NCI-H1436 treated with DMSO at 0.1 percent for 48 hours (cell line): ENCODE results near the gene PIP4P1.

Experiments used
- DNase-seq: peaks from one replicate; lab custom pipeline; 2025; lab: John Stamatoyannopoulos, UW

The PIP4P1 gene

DNA sequence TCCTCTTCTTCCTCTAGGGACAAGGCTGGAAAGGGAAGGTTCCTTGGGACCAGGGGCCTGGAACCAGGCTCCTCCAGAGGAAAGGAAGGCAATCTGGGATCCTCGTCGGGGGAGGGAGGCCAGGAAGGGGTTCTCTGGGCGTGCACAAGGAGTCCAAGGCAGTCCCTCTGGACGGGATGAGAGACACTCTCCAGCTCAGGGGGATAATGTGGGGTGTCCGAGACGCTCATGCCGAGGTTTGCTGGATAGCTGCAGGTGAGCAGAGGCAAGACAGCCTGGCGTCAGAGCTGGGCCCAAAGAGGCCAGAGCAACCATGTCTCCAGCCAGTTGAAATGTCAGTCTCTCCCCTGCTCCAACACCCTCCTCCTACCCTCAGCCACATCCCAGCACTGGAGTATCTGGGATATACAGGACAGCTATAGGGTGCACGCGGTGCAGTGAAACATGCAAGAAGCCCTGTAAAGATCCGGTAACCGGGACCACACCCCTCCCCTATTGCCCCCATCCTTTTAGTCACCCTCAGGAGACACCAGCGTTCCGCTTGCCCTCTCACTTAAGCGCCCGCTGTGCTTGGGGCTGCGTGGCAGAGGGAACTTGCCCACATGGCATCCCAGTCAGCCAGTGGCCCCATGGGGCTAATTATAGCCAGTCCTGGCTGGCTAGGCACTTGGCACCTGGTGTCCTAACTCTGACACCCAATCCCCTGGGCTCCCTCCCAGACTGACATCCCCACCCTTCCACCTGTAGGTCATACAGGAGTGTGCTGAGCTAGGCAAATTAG is 25.5 kb downstream of the PIP4P1 start, which contains the start of gene KLHL33:
TSS of gene KLHL33 (minus strand) at position 585 of the 781 bp plus-strand sequence. CDS start at position 230, 355 bp downstream.
- DNase-seq, result no peak

DNA sequence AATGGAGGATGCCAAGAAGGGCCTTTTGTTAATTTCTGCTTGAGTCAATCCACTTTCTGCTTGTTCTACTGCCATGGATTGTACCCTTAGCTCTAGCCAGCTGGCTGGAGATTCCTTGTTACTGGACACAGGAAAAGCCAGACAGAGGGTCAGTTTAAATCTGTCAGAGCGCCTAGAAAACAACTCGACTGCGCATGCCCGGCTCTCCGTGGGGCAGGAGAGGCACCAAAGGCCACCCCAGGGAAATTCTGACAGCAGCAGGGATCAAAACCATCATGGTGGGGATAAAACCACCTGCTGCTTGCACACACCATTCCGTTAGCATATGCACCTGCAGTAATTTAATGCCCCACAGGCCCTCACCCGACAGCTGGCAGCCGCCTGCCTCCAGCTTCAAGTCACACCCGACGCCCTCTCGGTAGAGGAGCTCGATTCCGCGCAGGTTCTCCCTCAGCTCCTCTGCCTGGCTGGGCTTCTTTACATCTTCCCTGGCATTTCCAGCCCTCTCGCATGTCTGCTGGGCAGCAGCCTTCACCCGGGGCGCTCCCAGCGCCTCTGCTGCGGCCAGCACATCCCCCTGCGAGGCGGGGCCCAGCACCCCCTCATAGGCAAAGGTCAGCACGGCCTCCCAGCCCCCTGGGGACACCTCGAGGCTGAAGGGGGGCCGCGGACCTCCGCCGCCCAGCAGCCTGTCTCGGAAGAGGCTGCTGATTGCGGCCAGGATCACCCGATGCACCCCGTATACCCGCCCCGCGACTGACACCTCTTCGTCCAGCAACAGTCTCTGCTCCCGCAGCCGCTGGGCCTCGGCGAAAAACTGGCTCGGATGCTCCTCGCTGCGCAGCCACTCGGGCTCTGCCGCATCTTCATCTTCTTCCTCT is 26.3 kb downstream of the PIP4P1 start:
- no peak for DNase-seq

DNA sequence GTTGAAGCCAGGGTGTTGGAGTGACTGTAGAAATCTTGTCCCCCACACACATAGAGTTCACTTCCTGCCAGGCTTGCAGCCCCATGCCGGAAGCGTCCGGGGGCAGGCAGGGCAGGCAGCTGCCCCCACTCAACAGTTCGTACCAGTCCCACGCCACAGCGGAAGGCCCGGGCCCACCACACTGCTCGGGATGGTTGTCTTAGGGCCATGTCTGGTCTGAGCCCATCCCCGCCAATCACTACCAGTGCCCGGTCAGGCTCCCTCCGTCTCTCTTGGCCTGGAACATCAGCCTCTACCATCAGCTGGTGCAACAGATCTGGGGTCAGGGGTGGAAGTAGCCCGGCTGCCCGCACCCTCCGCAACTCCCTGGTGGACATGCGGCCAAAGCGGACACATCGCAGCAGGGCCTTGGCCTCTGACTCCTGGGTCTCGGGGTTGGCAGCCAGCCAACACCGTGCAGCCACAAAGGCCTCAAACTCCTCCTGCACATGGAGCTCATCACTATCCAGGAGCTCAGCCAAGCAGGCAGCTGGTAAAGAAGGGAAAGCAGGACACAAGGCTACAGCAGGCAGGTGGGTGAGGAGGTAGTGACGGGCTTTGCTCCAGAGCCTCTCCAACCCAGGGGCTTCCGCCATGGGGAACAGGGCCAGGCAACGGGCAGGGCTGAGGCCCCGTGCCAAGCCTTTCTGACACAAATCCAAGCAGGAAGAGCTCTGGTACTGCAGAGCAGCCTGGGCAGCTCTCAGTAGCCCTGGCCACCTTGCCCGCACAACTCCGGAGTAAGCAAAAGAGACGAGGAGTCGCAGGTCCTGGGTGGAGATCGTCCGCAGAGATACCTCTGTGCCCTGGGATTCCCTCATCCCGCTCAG is 31.2 kb downstream of the PIP4P1 start:
- DNase-seq, result no peak

DNA sequence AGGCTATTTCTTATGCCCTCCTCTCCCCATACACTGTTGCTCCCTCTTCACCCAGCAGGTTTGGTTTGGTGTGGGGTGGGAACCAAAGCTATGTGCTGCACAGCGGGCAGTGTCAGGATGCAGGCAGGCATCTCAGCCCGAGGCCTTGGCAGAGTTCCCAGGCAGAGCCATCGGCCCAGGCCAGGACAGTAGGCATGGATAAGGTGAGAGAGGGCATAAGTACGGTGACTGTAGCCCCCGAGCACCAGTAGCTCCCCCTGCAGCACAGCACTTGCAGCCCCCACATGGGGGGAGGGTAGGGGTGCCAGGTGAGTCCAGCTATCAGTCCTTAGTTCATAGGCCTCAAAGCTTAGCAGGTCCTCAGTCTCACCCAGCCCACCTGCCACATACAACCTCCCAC is 32.4 kb downstream of the PIP4P1 start:
- no peak for DNase-seq

DNA sequence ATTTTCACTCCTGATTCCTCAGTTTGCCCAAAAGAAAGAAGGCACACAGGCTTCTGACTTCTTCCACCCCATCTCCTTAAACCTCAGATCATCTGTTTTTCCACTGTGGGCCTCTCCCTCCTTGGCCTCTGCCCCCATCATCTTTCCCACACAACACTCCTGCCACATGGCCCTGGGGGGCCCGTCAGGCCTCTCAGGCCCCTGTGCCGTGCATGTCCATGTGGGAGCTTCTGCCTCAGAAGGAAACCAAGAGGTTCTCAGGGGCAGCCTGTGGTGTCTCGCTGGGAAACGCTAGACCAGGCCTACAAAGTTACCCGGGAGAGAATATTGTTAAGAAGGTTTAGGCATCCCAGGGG is 33.2 kb downstream of the PIP4P1 start:
- no peak for DNase-seq

DNA sequence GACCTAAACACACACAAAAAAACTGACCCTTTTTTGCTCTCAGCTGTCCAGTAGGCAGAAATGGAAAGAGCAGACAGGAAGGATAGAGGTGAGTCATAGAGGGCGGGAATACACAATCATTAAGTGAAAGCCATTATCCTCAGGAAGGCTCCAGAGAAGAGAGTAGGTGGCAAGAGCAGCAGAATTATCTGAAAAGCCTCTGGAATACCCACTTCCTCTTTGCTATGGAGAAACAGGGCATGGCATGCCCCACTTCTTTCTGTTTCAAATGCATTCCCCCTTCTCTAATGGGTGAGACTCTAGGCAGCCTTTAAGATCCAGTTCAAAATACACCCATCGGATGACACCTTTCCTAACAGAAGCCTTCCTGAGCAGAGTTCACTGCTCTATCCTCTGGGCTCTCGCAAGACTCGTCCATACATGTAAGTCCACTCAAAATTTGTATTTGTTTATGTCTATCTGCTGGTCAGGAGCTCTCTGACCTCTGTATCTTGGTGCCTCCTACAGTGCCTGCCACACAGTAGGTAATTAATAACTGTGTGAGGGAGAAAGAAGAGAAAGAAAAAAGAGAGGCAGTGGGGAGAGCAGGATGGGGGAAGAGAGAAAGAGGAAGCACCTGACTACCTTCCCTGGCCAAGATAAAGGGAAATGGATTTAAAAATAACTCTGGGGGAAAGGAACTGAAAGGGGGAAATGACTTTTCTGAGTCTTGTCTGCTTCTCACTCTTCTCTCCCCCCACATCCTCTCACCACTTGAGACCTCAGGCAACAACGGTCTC is 33.8 kb downstream of the PIP4P1 start:
- no peak for DNase-seq

DNA sequence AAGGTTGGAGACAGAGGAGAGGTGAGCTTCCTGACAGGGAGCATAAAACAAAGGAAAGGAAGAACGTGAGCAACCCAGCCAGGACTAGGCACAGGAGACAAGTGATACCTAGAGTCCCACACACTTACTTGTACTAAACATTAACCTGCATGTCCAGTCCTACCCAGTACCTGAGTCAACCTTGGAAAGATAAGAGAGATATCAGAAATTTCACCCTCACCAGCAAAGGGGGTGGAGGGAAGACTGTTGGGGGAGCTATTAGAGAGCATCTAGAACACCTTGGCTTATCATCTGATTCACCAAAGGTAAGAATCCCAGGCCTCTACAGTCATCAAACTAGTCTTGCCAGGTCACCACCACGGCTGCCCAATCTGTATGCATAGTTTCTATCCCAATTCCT is 36.4 kb downstream of the PIP4P1 start:
- no peak for DNase-seq

DNA sequence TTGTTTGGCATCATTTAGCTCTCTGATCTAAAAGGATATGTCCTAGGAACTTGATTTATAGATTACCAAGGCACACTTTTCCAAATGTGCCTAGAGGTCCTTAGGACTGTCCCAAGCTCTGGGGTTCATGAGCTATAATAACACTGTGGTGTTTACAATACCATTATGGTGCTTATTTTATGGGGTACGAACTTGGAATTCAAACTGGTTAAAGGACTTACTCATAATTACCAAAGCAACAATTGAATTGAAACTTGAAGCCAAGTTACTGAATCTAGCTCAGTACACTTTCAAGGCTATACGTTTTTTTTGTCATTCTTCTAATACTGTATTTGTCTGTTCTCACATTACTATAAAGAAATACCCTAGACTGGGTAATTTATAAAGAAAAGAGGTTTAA is 38.3 kb downstream of the PIP4P1 start:
- DNase-seq, result no peak

DNA sequence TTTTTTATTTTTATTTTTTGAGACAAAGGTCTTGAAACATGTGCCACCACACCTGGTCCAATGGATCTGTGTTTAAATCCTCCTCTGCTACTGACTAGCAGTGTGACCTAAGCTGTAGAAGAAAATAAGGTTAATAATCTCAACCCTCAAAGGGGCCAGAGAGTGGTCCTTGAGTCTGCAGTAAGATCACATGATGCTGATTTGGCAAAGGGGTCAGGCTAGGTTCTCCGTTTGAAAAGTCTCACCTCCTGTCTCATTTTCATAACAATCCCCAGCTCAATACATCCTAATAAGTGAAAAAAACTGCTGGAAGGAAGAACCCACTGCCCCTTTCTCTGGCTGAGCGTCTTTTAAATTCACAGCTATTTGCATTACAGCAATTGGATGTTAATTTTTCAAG is 40.0 kb downstream of the PIP4P1 start:
- no peak for DNase-seq

DNA sequence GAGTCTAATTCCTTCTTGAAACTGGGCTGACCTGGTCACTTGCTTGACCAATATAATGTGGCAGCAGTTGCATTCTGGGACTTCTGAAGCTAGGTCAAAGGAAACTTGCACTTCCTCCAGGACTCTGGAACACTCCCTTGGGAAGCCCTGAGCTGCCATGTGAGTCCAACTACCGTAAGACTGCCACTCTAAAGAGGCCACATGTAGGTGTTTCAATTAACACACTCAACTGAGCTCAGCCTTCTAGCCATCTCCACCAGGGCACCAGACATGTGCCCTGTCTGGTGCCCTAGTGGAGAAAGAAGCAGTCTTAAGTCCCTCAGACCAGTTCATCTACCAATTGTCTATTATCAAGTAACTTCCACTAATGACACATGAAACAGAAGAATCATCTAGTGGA is 41.8 kb downstream of the PIP4P1 start:
- no peak for DNase-seq

DNA sequence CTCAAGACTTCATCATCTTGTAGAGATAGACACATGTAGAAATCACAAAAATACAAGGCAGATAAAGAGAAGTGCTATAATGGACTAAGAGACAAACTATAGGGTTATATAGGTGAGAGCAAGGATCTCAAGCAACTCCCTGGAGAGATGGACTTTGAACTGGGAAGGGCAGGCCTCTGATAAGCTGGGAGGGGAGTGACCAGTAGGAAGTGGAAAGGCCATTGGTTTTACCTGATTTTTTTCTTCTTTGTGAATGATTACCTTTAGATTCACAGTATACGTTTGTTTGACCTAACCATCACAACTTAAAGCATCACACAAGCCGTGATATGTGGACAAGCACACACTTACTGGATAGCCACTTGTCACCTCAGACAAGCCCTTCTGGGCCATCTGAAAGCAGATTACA is 42.7 kb downstream of the PIP4P1 start:
- no peak for DNase-seq

DNA sequence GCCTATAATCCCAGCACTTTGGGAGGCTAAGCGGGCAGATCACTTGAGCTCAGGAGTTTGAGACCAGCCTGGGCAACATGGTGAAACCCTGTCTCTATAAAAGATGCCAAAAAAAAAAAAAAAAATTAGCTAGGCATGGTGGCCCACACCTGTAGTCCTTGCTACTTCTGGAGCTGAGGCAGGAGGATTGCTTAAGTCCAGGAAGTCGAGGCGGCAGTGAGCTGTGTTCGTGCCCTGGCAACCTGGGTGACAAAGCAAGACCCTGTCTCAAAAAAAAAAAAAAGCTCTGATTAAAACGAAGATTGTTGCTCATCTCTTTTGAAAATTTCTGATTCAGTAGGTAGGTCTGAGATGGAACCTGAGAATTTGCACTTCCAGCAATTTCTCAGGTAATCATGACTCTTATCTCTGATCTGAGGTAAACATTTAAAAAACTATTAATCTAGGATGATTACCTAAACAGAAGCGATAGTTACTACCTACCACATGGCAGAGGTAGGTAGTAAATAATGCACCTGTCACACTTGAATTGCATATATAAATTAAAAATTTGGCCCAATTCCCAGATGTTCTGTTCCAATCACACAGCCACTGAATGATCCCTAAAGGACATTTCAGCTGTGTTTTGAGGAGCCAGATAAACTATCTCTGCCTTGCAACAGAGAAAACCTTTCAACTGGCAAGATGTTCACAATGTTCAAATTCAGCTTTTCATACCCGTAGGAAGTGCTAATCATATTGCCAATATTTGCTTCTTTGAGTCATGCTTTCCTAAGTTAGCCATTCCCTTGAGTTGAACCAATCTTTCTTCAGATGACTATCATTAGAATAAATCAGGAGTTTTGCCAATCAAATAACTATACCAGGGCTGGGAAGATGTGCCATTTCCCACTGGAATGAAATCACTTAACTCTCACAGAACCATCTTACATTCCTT is 43.7 kb downstream of the PIP4P1 start:
- DNase-seq, result peak; percentile 73

DNA sequence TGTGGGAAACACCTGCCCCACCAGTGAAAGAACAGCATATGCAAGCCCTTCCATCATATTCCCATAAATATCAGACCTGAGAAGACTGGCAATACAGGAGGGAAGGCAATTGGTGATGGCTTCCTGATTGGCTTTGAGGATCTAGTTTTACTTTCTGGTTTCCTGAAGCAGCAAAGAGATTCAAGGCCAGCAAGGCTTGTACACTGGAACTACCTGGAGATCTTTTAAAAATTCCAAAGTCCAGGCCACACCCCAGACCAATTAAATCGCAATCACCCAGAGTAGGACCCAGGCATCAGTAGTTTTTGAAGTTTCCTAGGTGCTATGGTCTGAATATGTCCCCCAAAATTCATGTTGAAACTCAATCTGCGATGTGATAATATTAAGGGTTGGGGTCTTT is 45.0 kb downstream of the PIP4P1 start:
- no peak for DNase-seq

DNA sequence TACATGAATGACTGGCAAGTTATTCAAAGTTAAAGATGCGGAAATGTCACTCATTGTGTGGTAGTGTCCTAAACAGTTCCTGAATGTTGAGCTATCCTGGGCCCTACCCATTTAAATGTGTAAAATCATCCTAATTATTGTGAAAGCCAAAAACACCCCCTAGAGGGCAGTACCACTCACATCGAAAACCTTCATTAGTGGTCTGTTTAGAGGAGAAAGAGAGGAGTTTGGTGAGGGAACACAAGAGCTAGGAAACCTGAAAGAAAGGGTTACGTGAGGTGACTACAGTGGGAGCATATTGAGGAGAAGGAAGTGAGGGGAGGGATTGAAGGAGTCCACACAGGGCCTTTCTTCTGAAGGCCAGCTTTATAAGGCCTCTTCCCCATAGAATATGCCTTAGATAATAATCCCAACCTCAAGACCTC is 45.4 kb downstream of the PIP4P1 start:
- no peak for DNase-seq

DNA sequence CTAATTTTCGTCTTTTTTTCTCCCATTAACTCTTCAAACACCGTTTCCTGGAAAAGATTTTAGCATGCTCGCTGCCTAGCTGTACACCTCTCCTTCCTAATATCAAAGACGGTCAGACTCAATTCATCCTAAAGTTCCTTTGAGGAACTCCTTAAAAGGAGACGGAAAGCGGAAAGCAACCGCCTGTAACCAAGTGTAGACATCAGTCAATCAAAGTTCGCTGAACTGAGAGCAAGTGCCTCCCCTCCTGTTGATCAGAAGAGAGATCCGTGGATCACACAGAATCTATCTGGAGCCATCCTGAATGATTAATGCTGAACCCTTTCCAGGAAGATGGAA is 47.5 kb downstream of the PIP4P1 start:
- DNase-seq, result no peak

DNA sequence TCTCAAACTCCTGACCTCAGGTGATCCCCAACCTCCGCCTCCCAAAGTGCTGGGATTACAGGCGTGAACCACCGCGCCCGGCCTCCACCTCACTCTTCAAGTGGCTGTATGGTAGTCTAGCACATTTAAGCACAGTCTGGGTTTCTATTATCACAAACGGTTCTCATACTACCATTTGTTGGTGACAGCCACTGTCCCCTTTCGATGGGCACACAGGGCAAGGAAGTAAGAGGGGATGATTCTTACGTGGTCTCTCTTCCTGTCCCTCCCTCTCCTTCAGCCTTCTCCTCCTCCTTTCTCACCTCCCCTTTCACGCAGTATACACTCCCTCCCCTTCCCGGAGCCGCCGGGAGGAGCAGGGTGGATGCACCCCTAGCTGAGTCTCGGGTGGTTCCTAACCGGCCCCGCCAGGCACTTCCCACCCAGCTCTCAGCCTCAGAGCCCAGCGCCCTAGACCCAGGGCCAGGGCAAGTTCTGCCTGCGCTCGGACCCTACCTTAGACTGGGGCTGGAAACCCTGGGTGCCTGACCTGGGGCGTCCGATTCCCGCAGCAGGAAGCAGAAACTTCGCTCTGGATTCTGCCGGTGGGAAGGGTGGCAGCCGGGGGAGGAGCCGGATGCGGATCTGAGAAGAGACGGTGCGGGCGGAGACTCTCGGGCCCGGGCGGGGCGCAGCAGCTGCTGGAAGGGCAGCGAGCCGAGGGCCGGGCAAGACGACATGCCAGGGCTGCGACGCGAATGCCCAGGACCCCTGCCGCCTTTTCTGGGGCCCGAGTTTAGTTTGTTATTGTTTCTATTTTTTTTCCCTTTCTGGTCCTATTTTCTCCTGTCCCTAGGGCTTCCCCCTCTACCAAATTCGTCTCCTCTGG is 48.1 kb downstream of the PIP4P1 start, which contains the start of gene TEP1:
TSS of gene TEP1 (minus strand) at position 626 of the 868 bp plus-strand sequence. CDS start 5,062 bp downstream, outside the sequence.
- DNase-seq, result peak; percentile 47

DNA sequence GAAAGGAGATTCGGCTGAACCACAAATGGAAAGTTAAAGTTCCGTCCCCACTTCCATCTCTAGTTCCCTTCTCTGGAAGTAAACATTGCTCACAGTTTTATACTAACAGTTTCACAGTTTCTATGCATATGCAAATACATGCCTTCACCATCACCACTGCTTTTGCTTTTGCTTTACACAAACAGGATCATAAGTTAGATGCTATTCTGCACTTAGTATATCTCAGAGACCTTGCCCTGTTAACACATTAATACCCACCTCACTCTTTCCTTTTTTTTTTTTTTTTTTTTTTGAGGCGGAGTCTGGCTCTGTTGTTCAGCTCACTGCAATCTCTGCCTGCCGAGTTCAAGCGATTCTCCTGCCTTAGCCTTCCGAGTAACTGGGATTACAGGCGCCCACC is 48.8 kb downstream of the PIP4P1 start:
- DNase-seq, result no peak

DNA sequence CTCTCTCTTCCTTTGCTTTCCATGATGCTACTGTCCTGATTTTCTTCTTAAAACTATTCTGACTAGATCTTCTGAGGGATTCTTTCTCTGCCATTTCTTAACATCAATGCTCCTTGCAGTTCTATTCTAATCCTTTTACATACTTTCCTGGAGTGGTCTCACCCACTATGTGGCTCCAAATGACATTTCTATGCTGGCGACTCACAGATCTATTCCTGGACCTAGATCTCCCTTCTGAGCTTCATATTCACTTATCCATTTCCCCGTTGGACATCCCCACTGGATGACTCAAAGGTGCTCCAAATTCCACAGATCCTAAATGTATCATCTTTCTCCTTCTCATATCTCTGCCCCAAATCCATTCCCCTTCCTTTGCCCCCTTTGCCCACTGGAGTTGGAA is 52.0 kb downstream of the PIP4P1 start:
- DNase-seq, result no peak
